ENCODE data around the gene PAXX. TPM values are rescaled to one million over a fixed set of nuclear protein-coding genes. Genes with fewer than 3 reads are reported as not detected.
"Not testable (repeated sequence)": the region's sequence is repeated elsewhere in the genome, so short reads cannot be mapped to it uniquely, and the experiment has no call there.

Gene PAXX
- polyA plus RNA-seq, 4 donors: 26.9 to 46.1 (median 31.5) TPM

DNA sequence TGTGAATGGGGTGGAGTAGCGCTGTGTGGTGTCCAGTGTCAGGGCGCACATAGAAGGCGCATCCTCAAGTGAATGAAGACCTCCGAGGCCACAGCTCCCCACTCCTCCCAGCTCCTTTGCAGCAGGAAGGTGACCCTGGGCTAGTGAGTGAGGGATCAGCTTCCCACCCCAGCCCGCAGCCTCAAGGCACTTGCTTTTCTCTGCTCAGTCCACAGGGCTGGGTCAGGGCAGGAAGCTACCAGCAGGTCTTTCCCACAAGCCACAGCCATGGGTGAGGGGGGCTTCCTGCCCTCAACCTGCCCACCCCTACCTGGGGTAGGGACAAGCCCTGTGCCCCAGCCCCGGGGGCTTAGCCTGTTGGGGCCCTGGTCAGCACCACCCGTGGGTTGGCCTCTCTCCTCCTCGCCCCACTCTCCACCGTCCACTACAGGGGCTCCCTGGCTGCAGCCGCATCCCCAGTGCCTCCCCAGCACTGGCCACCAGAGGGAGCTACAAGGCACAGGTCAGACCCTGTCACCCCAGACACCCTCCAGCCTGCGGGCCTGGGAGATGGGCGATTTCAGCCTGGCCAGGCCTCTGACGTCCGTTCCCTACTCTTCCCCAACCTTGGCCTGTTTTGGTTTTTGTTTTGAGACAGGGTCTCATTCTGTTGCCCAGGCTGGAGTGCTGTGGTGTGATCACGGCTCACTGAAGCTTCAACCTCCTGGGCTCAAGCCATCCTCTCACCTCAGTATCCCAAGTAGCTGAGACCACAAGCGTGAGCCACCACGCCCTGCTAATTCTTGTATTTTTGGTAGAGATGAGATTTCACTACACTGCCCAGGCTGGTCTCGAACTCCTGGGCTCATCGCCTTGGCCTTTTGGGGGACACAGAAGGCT is 37.1 kb downstream of the PAXX start:
- no peak for DNase-seq (ENCODE audit: low read depth in 4 of 4, low spot score in 3 of 4)

DNA sequence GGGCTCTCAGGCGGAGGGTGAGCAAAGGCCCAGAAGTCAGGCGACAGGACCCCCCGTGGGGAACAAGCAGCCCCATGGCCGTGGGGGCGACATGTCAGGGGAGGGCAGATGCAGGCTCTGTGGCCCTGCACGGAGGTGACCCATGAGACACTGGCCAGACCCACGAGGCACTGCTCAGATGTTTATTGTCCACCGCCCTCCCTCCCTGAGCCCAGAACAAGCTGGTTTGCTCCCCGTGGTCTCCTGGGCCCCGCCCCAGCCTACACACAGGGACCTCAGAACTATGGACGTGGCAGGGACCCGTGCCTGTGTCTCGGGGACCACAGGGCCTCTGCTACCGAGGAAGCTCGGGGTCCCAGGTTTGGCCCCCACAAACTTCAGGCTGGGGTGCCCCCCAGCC is 37.8 kb downstream of the PAXX start:
- DNase-seq (ENCODE audit: low read depth in 4 of 4, low spot score in 3 of 4): no peak

DNA sequence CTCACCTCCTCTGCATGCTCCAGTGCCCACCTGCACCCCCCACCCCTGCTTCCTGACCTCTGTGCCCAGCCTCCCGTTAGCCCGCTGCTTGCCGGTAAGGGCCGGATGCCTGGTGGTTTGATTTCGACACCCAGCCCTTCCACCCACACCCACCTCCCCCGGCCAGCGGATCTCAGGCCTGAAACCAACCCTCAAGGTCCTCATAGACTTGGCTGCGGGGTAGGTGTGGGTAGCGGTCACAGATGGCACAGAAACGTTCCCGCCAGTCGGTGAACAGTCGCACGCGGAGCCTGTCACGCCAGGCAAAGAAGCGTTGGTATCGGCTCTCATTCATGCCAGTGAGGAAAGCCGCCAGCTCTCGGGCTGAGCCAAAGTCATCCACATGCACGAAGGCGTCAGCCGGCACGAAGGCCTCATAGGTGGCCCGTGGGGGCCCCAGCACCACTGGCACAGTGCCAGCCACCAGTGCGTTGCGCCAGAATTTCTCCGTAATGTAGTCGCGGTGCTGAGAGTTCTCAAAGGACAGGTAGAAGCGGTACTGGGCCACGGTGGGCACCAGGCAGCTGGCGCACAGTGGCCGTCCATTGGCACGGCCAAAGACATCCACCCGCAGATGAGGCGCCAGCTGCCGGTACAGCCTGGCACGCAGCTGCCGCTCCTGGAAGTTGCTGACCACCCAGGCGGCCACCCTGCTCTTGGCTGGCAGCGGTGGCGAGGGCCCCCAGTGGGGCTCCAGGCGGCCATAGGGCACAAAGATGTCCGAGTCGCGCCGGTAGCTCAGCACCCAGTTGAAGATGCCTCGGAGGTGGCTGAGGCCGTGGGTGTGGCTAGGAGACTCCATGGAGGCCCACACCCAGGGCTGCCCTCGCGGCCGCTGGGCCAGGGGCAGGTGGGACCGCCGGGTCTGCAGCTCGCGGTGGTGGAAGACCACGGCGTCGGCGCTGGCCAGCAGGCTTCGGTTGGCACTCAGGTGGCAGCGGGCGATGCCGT is 38.6 kb downstream of the PAXX start:
- no peak for DNase-seq (ENCODE audit: low read depth in 4 of 4, low spot score in 3 of 4)

DNA sequence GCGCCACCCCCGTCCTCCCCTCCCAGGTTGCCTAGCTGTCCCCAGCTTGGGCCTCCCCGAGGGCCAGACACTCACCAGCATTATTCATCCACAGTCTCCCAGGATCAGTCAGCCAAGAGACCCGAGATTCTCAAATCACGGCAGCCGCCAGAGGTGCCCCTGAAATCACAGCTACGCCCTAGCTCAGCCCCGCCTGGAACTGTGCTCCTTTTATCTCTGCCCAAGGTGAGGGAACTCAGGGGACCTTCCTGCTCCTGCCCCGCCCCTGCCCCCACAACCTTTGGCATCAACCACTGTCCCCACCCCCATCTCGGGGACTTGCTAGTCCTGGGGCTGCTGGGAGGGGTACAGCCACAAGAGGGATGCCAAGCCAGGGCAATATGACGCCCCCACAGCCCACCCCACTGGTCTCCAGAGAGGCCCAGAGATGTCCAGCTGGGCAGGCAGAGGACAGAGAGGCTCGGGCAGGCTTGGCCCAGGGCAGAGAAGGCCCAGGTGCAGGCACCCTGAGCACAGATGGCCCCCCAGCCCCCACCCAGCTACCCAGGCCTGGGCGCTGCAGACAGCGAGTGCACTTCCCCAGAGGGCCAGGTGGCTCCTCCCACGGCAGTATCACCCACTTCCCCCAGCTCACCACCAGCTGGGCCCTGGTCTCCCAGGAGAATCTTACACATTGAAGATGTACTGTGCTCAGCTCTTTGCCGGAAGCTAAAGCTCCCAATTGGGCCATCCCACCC is 39.9 kb downstream of the PAXX start, which contains the start of gene FUT7:
Gene FUT7 (minus strand): TSS at position 185 of the 737 bp plus-strand sequence. CDS start 97 bp downstream, at position 88.
- DNase-seq (ENCODE audit: low read depth in 4 of 4, low spot score in 3 of 4): no peak

GRCh38 chr9:137032858-137033257 is 40.6 kb downstream of the PAXX start:
- DNase-seq (ENCODE audit: low read depth in 4 of 4, low spot score in 3 of 4): no peak

DNA sequence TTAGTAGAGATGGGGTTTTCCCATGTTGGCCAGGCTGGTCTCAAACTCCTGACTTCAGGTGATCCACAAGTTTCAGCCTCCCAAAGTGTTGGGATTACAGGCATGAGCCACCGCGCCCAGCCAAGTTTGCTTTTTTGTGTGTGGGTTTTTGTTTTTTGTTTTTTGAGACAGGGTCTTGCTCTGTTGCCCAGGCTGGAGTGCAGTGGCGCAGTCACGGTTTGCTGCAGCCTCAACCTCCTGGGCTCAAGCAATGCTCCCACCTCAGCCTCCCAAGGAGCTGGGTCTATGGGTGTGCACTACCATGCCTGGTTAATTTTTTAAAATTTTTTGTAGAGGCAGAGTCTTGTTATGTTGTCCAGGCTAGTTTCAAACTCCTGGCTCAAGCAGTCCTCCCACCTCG is 41.3 kb downstream of the PAXX start:
- not testable (repeated sequence) for DNase-seq (ENCODE audit: low read depth in 4 of 4, low spot score in 3 of 4)

GRCh38 chr9:137034039-137034708 is 42.0 kb downstream of the PAXX start:
- no peak for DNase-seq (ENCODE audit: low read depth in 4 of 4, low spot score in 3 of 4)

- peak in 1 of 4 donors; percentile 74 for DNase-seq (ENCODE audit: low read depth in 4 of 4, low spot score in 3 of 4)
Measured at GRCh38 chr9:137034709-137035506, 42.7 kb downstream of the PAXX start.

- no peak for DNase-seq (ENCODE audit: low read depth in 4 of 4, low spot score in 3 of 4)
Measured at GRCh38 chr9:137035507-137035834, 43.2 kb downstream of the PAXX start.

DNA sequence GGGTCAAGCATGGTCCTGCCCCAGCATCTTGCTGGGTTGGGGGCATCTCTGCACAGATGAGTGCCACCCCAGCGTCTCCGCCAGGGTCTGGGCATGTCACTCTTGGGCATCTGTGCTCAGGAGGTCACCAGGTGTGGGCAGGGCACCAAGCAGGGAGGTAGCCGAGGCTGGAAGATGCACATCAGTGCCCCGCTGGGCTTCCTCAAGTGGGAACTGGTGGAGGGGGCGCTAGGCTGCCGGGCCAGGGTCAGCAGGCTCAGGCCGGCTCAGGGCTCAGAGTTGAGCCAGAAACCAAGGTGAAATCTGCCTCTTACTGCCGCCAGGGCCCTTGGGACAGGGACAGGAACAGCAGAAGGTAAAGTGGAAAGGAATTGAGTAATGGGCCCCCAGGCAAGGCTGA is 43.7 kb downstream of the PAXX start:
- no peak for DNase-seq (ENCODE audit: low read depth in 4 of 4, low spot score in 3 of 4)

GRCh38 chr9:137037035-137037434 is 44.8 kb downstream of the PAXX start:
- no peak for DNase-seq (ENCODE audit: low read depth in 4 of 4, low spot score in 3 of 4)

GRCh38 chr9:137037483-137037882 is 45.3 kb downstream of the PAXX start:
- no peak for DNase-seq (ENCODE audit: low read depth in 4 of 4, low spot score in 3 of 4)

- DNase-seq (ENCODE audit: low read depth in 4 of 4, low spot score in 3 of 4): no peak
Measured at GRCh38 chr9:137038916-137039315, 46.7 kb downstream of the PAXX start.

- no peak for DNase-seq (ENCODE audit: low read depth in 4 of 4, low spot score in 3 of 4)
Measured at GRCh38 chr9:137039611-137040366, 47.6 kb downstream of the PAXX start.

- no peak for DNase-seq (ENCODE audit: low read depth in 4 of 4, low spot score in 3 of 4)
Measured at GRCh38 chr9:137040568-137040967, 48.3 kb downstream of the PAXX start.

GRCh38 chr9:137041124-137041523 is 48.9 kb downstream of the PAXX start:
- no peak for DNase-seq (ENCODE audit: low read depth in 4 of 4, low spot score in 3 of 4)

- DNase-seq (ENCODE audit: low read depth in 4 of 4, low spot score in 3 of 4): no peak
Measured at GRCh38 chr9:137042751-137043727, 50.8 kb downstream of the PAXX start.
